H1 (cell line): Measurements from ENCODE around the gene SPRN. TPM values are rescaled to one million over a fixed set of nuclear protein-coding genes. Genes with fewer than 3 reads are reported as not detected.

Experiments used
- CTCF ChIA-PET: fragments of 300-600 bp; sonication (Branson Sonifier 250); formaldehyde crosslinking; loops from one replicate; lab custom pipeline; 2021; ENCODE audit not compliant: partially characterized antibody; lab: Charles Lee
- POLR2A ChIA-PET: fragments of 300-600 bp; sonication (Branson Sonifier 250); formaldehyde crosslinking; loops from one replicate; lab custom pipeline; 2021; ENCODE audit warnings: inconsistent platforms; ENCODE audit not compliant: partially characterized antibody; lab: Charles Lee
- DNase-seq, 2 experiments: peaks; one replicate each; pipeline versions ENCODE4 v3.0.0 to v3.0.0-alpha.2; 2010 to 2022; ENCODE audit warnings: low spot score in 2 of 2, low read depth in 1 of 2, mixed read lengths in 1 of 2
- FAIRE-seq: peaks from 2 replicates; lab custom pipeline; 2011; peaks lifted over from hg19 to GRCh38; lab: Jason Lieb, UNC
- H2AFZ ChIP-seq: 2 replicates; pipeline ENCODE4 v1.8.1; 2012; ENCODE audit warnings: low read length, inconsistent platforms
- H2AK5ac ChIP-seq: 2 replicates; pipeline ENCODE4 v1.6.1; 2013; ENCODE audit warnings: low read depth, low read length
- H2BK120ac ChIP-seq: replicated peaks from 2 replicates; pipeline ENCODE3; 2013; ENCODE audit warnings: low read depth, low read length, inconsistent platforms
- H2BK12ac ChIP-seq: 2 replicates; pipeline ENCODE4 v1.6.1; 2013; ENCODE audit warnings: low read depth, low read length
- H2BK15ac ChIP-seq: 2 replicates; pipeline ENCODE4 v1.6.1; 2013; ENCODE audit warnings: low read length
- H2BK20ac ChIP-seq: 2 replicates; pipeline ENCODE4 v1.6.1; 2013; ENCODE audit warnings: low read length
- H2BK5ac ChIP-seq: 2 replicates; pipeline ENCODE4 v1.6.1; 2013; ENCODE audit warnings: low read depth, low read length
- H3K14ac ChIP-seq: 2 replicates; pipeline ENCODE4 v1.6.1; 2013; ENCODE audit warnings: inconsistent platforms; ENCODE audit not compliant: insufficient read length
- H3K18ac ChIP-seq: 2 replicates; pipeline ENCODE4 v1.6.1; 2013; ENCODE audit warnings: low read length; ENCODE audit errors: extremely low read depth
- H3K23ac ChIP-seq: 2 replicates; pipeline ENCODE4 v1.6.1; 2013; ENCODE audit warnings: inconsistent platforms; ENCODE audit not compliant: insufficient read length
- H3K23me2 ChIP-seq: 2 replicates; pipeline ENCODE4 v1.6.1; 2013; ENCODE audit warnings: low read depth, low read length
- H3K27ac ChIP-seq: 2 replicates; pipeline ENCODE4 v1.6.1; 2011; ENCODE audit warnings: low read depth, low read length, inconsistent platforms
- H3K27me3 ChIP-seq, 4 experiments: replicated peaks in 1 of 4; 1 replicate in 1 of 4; 2 replicates in 3 of 4; pipeline versions ENCODE4 v1.6.1 to v1.8.1; 2011 to 2013; ENCODE audit warnings: low read length in 3 of 4, mild to moderate bottlenecking in 3 of 4, inconsistent platforms in 2 of 4, mixed read lengths in 2 of 4, moderate library complexity in 1 of 4; ENCODE audit not compliant: control insufficient read depth in 3 of 4, insufficient read depth in 3 of 4; ENCODE audit errors: extremely low read depth in 1 of 4
- H3K36me3 ChIP-seq, 4 experiments: 2 replicates each; pipeline versions ENCODE4 v1.6.1 to v1.8.1; 2011 to 2013; ENCODE audit warnings: mild to moderate bottlenecking in 4 of 4, low read length in 3 of 4, moderate library complexity in 2 of 4, control low read depth in 1 of 4, inconsistent platforms in 1 of 4; ENCODE audit not compliant: insufficient read depth in 4 of 4, control insufficient read depth in 2 of 4
- H3K4ac ChIP-seq: replicated peaks from 2 replicates; pipeline ENCODE3; 2013; ENCODE audit warnings: low read length, low read depth, mixed read lengths, inconsistent platforms; ENCODE audit not compliant: insufficient read length
- H3K4me1 ChIP-seq, 4 experiments: replicated peaks in 1 of 4; 1 replicate in 1 of 4; 2 replicates in 3 of 4; pipeline versions ENCODE4 v1.6.1 to v1.8.1; 2011 to 2013; ENCODE audit warnings: low read length in 3 of 4, inconsistent platforms in 2 of 4, mixed read lengths in 1 of 4; ENCODE audit not compliant: insufficient read depth in 4 of 4, control insufficient read depth in 3 of 4
- H3K4me2 ChIP-seq, 2 experiments: 2 replicates each; pipeline versions ENCODE4 v1.6.1 to v1.8.1; 2011 to 2013; ENCODE audit warnings: low read depth in 2 of 2, low read length in 2 of 2, control low read depth in 1 of 2, inconsistent platforms in 1 of 2, mild to moderate bottlenecking in 1 of 2; ENCODE audit not compliant: insufficient read depth in 1 of 2
- H3K4me3 ChIP-seq, 4 experiments: fragments of 200-600, 300-600 bp in 1 of 4; sonication (generic), shearing (Covaris generic), sonication (Bioruptor Twin) in 1 of 4; 2 replicates each; pipeline versions ENCODE4 v1.5.1 to v1.8.1; 2011 to 2016; ENCODE audit warnings: low read length in 4 of 4, low read depth in 3 of 4, control low read depth in 2 of 4, inconsistent platforms in 2 of 4, mild to moderate bottlenecking in 2 of 4, mixed read lengths in 1 of 4, moderate library complexity in 1 of 4; ENCODE audit not compliant: insufficient read depth in 2 of 4; ENCODE audit errors: extremely low read depth in 1 of 4
- H3K56ac ChIP-seq: replicated peaks from 2 replicates; pipeline ENCODE3; 2013; ENCODE audit warnings: low read depth, mild to moderate bottlenecking, mixed read lengths, low read length, inconsistent platforms; ENCODE audit not compliant: insufficient read length
- H3K79me1 ChIP-seq: 2 replicates; pipeline ENCODE4 v1.6.1; 2013; ENCODE audit warnings: low read depth, low read length, control low read depth
- H3K79me2 ChIP-seq, 2 experiments: 2 replicates each; pipeline versions ENCODE4 v1.6.1 to v1.8.1; 2012 to 2013; ENCODE audit warnings: low read length in 2 of 2, mild to moderate bottlenecking in 2 of 2, inconsistent platforms in 1 of 2; ENCODE audit not compliant: insufficient read depth in 2 of 2, control insufficient read depth in 1 of 2
- H3K9ac ChIP-seq, 4 experiments: replicated peaks in 1 of 4; 1 replicate in 1 of 4; 2 replicates in 3 of 4; pipeline versions ENCODE4 v1.6.1 to v1.8.1; 2011 to 2013; ENCODE audit warnings: low read depth in 3 of 4, low read length in 3 of 4, control low read depth in 2 of 4, mild to moderate bottlenecking in 2 of 4, moderate library complexity in 2 of 4, inconsistent platforms in 1 of 4; ENCODE audit errors: extremely low read depth in 1 of 4
- H3K9me3 ChIP-seq, 2 experiments: 2 replicates each; pipeline versions ENCODE4 v1.6.1 to v1.8.1; 2012 to 2013; ENCODE audit warnings: mild to moderate bottlenecking in 2 of 2, moderate library complexity in 2 of 2, control low read depth in 1 of 2, inconsistent platforms in 1 of 2, low read depth in 1 of 2, low read length in 1 of 2, mixed read lengths in 1 of 2; ENCODE audit not compliant: insufficient read depth in 2 of 2
- H4K20me1 ChIP-seq, 2 experiments: replicated peaks in 1 of 2; 2 replicates each; pipeline versions ENCODE3 to v1.8.1; 2011 to 2013; ENCODE audit warnings: inconsistent platforms in 2 of 2, low read length in 2 of 2, mild to moderate bottlenecking in 1 of 2; ENCODE audit not compliant: insufficient read depth in 2 of 2, control insufficient read depth in 1 of 2
- H4K5ac ChIP-seq: 2 replicates; pipeline ENCODE4 v1.6.1; 2013; ENCODE audit warnings: low read length, low read depth, mixed read lengths, inconsistent platforms; ENCODE audit not compliant: insufficient read length
- H4K8ac ChIP-seq: 2 replicates; pipeline ENCODE4 v1.8.0; 2013; ENCODE audit warnings: mild to moderate bottlenecking, moderate library complexity, low read length, inconsistent platforms; ENCODE audit not compliant: insufficient read depth; ENCODE audit errors: extremely low read depth
- H4K91ac ChIP-seq: replicated peaks from 2 replicates; pipeline ENCODE3; 2013; ENCODE audit warnings: low read length, mixed read lengths, inconsistent platforms; ENCODE audit not compliant: insufficient read length
- BACH1 ChIP-seq: IDR thresholded peaks from 2 replicates; pipeline ENCODE4 v1.6.1; 2012; ENCODE audit warnings: low read length, improper control_type of control experiment
- BCL11A ChIP-seq, 2 experiments: IDR thresholded peaks; one replicate each; pipeline ENCODE4 v1.6.1; 2011; ENCODE audit warnings: low read depth in 2 of 2, low read length in 2 of 2, mild to moderate bottlenecking in 2 of 2
- BRCA1 ChIP-seq: IDR thresholded peaks from 2 replicates; pipeline ENCODE4 v1.6.1; 2012; ENCODE audit warnings: low read depth, low read length, improper control_type of control experiment
- CBX5 ChIP-seq: fragments of 300-800, 300-1000 bp; sonication (generic); IDR thresholded peaks from 2 replicates; pipeline ENCODE4 v1.7.1; 2016; ENCODE audit warnings: antibody characterized with exemption, low read length, low read depth
- CEBPB ChIP-seq: IDR thresholded peaks from 2 replicates; pipeline ENCODE4 v1.6.1; 2012; ENCODE audit warnings: low read depth, low read length
- CHD1 ChIP-seq: IDR thresholded peaks from 2 replicates; pipeline ENCODE4 v1.6.1; 2012; ENCODE audit warnings: low read depth, low read length, improper control_type of control experiment
- CREB1 ChIP-seq: IDR thresholded peaks from 2 replicates; pipeline ENCODE4 v1.6.1; 2012; ENCODE audit warnings: inconsistent platforms
- E2F6 ChIP-seq: IDR thresholded peaks from 2 replicates; pipeline ENCODE4 v1.6.1; 2012; ENCODE audit warnings: inconsistent platforms
- EP300 ChIP-seq, 2 experiments: IDR thresholded peaks; 1 replicate in 1 of 2; 2 replicates in 1 of 2; pipeline ENCODE4 v1.6.1; 2011 to 2012; ENCODE audit warnings: low read depth in 2 of 2, low read length in 2 of 2, mild to moderate bottlenecking in 2 of 2, borderline replicate concordance in 1 of 2, inconsistent platforms in 1 of 2, moderate library complexity in 1 of 2
- NANOG ChIP-seq: IDR thresholded peaks from 2 replicates; pipeline ENCODE4 v1.6.1; 2011; ENCODE audit warnings: low read length, low read depth, mild to moderate bottlenecking, inconsistent platforms; ENCODE audit not compliant: insufficient read depth, poor library complexity, severe bottlenecking
- RAD21 ChIP-seq, 2 experiments: IDR thresholded peaks in 1 of 2; conservative IDR thresholded peaks in 1 of 2; 2 replicates each; pipeline ENCODE4 v1.6.1; 2011; ENCODE audit warnings: low read depth in 2 of 2, low read length in 2 of 2, improper control_type of control experiment in 1 of 2, inconsistent platforms in 1 of 2, mild to moderate bottlenecking in 1 of 2, moderate library complexity in 1 of 2
- RXRA ChIP-seq: IDR thresholded peaks from 2 replicates; pipeline ENCODE4 v1.6.1; 2011; ENCODE audit warnings: low read depth, mild to moderate bottlenecking, low read length, moderate library complexity; ENCODE audit not compliant: insufficient read depth
- SAP30 ChIP-seq: fragments of 300-600 bp; sonication (generic); IDR thresholded peaks from 2 replicates; pipeline ENCODE4 v1.7.1; 2012; ENCODE audit warnings: low read length, moderate library complexity, mild to moderate bottlenecking, inconsistent platforms; ENCODE audit not compliant: insufficient read depth, insufficient replicate concordance
- SIRT6 ChIP-seq: IDR thresholded peaks from one replicate; pipeline ENCODE4 v1.7.1; 2012; ENCODE audit warnings: low read length, inconsistent platforms
- WGBS, 2 experiments: shearing (Covaris generic) in 1 of 2; methylation state at CpG; one replicate each; pipeline versions ENCODE4 v1.1.6 to v1.1.7; 2013 to 2015; ENCODE audit warnings: low lambda C conversion rate in 2 of 2, mixed read lengths in 2 of 2, inconsistent platforms in 1 of 2, low coverage in 1 of 2, missing lambda C conversion rate in 1 of 2; ENCODE audit not compliant: insufficient replicate concordance in 2 of 2, insufficient coverage in 1 of 2, insufficient read length in 1 of 2; ENCODE audit errors: extremely low coverage in 1 of 2, missing lambda C conversion rate in 1 of 2; 5-methylcytosine and 5-hydroxymethylcytosine counted together
- polyA plus RNA-seq, 7 experiments: library from polyadenylated mRNA; depleted of rRNA in 3 of 7; stranded (reverse) in 5 of 7; unstranded in 2 of 7; fragments of >200 nt in 5 of 7; fragments of 200-250 nt in 2 of 7; gene quantifications; 1 replicate in 5 of 7; 2 replicates in 1 of 7; 4 replicates in 1 of 7; pipeline versions ENCODE4 v1.2.1 to v1.2.3, GENCODE V29; 2011 to 2013; ENCODE audit warnings: missing spikeins in 2 of 7, mixed read lengths in 2 of 7
- total RNA-seq: library from RNA; stranded (reverse); fragmentation: NEBNext Ultra II Directional; extraction: Animal tissue kit (Norgen Biotek cat#: 25700); gene quantifications from 2 replicates; pipeline ENCODE4 v1.2.1, GENCODE V29; 2021

Gene SPRN
- total and polyA plus RNA-seq, 2 of the 8 experiments (the other 6 are each of a cell fraction or from before 2014, with no cell fraction given) = 0.23 to 0.24 TPM

DNA sequence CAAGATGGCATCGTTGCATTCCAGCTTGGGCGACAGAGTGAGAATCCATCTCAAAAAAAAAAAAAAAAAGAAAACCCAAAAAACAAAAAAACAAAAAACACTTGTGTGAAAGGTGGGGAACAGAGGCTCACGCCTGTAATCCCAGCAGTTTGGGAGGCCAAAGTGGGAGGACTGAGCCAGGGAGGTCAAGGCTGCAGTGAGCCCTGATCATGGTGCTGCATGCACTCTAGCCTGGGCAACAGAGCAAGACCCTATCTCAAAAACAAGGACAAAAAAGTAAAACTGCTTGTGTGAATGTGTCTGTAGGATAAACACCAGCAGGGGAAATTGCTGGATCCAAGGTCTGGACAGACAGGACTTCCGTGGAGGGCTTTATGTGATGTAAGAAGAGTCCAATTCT, 40.9 kb downstream of the SPRN start:
- ChIA-PET POLR2A (interaction anchor here (2.3 kb wide), 1 partner anchor 38 kb away, joined by 5 read pairs; no protein-coding TSS in a partner anchor), CTCF (no interaction called here)
- DNase-seq = no peak
- TF ChIP-seq RXRA (no peak), CREB1 (no peak), BCL11A (IDR thresholded peaks at IDR 0.05; ENCODE audit: low read depth in 2 of 2, low read length in 2 of 2) (no peak), EP300 (IDR thresholded peaks at IDR 0.05; ENCODE audit: borderline replicate concordance in 1 of 2, low read depth in 2 of 2, low read length in 2 of 2) (no peak), BRCA1 (no peak), E2F6 (no peak), CEBPB (no peak), RAD21 (IDR thresholded peaks at IDR 0.05 in 1 of 2, conservative IDR thresholded peaks at IDR 0.05 in 1 of 2; ENCODE audit: low read depth in 2 of 2, low read length in 2 of 2) (no peak), SIRT6 (no peak), CBX5 (no peak), CHD1 (no peak), NANOG (no peak), BACH1 (no peak), SAP30 (no peak)

More for the DNA sequence above, 40.9 kb downstream of the SPRN start:
- H3K27ac ChIP-seq = no peak overlapping the region
- no peak overlapping the region for H2AFZ ChIP-seq
- H3K4me1 ChIP-seq = peaks cover 0 to under 1% (median 0%) of the 10 kb centered on the region in 4 experiments; a peak in 1 of 7 replicates
- no peaks in the 10 kb centered on the region for H3K79me2 ChIP-seq
- peaks cover 6% of the 10 kb centered on the region; the same call in 1 of the 2 replicates for H3K23me2 ChIP-seq
- no peak overlapping the region for H4K5ac ChIP-seq
- no peak for FAIRE-seq
- WGBS, 2 experiments = 88% methylated on average over 3 of the region's 4 CpGs; no CpG with 5 or more reads in 1 of the 2 experiments
- no peak overlapping the region for H2BK20ac ChIP-seq
- no peak overlapping the region for H4K91ac ChIP-seq
- no peaks in the 10 kb centered on the region for H3K9me3 ChIP-seq
- no peak overlapping the region for H3K23ac ChIP-seq
- no peak overlapping the region for H2BK5ac ChIP-seq
- no peak overlapping the region for H3K4me3 ChIP-seq
- H2BK12ac ChIP-seq = no peak overlapping the region
- H3K36me3 ChIP-seq = no peaks in the 10 kb centered on the region
- H4K20me1 ChIP-seq = peaks cover 0 to 1% of the 10 kb centered on the region in 2 experiments
- H3K4ac ChIP-seq = no peak overlapping the region
- no peak overlapping the region for H3K4me2 ChIP-seq
- H2BK120ac ChIP-seq = no peak overlapping the region
- H3K79me1 ChIP-seq = no peaks in the 10 kb centered on the region
- no peak overlapping the region for H4K8ac ChIP-seq
- no peak overlapping the region for H3K14ac ChIP-seq
- no peak overlapping the region for H3K56ac ChIP-seq
- peaks cover 0 to 11% (median 3%) of the 10 kb centered on the region in 4 experiments; a peak in 5 of 7 replicates for H3K27me3 ChIP-seq
- H2BK15ac ChIP-seq = no peak overlapping the region
- H3K18ac ChIP-seq = no peak overlapping the region
- no peak overlapping the region for H3K9ac ChIP-seq
- no peak overlapping the region for H2AK5ac ChIP-seq
